Liver (tissue), 9 donors: ENCODE data around the gene ARHGAP1. TPM values are rescaled to one million over a fixed set of nuclear protein-coding genes. Genes with fewer than 3 reads are reported as not detected.

ENCODE experiments used
- DNase-seq: peaks from one replicate; pipeline ENCODE4 v3.0.0-alpha.2; 2017; ENCODE audit warnings: low spot score
- H3K27ac ChIP-seq, 2 donors: one replicate each; pipeline ENCODE4 v1.7.0; 2013; ENCODE audit warnings: inconsistent platforms in 2 of 2, low read length in 2 of 2, control low read depth in 1 of 2, low read depth in 1 of 2, mild to moderate bottlenecking in 1 of 2
- H3K27me3 ChIP-seq, 4 donors: one replicate each; pipeline versions ENCODE4 v1.6.1 to v1.7.0; 2013; ENCODE audit warnings: low read length in 3 of 4, inconsistent platforms in 1 of 4, mild to moderate bottlenecking in 1 of 4, moderate library complexity in 1 of 4; ENCODE audit not compliant: control insufficient read depth in 4 of 4, insufficient read depth in 4 of 4
- H3K36me3 ChIP-seq, 4 donors: one replicate each; pipeline versions ENCODE4 v1.6.1 to v1.7.0; 2013; ENCODE audit warnings: low read length in 3 of 4, mild to moderate bottlenecking in 3 of 4, low read depth in 1 of 4, moderate library complexity in 1 of 4; ENCODE audit not compliant: control insufficient read depth in 4 of 4, insufficient read depth in 3 of 4
- H3K4me1 ChIP-seq, 4 donors: one replicate each; pipeline versions ENCODE4 v1.6.1 to v1.7.0; 2013; ENCODE audit warnings: low read length in 3 of 4, mild to moderate bottlenecking in 3 of 4, moderate library complexity in 1 of 4; ENCODE audit not compliant: control insufficient read depth in 4 of 4, insufficient read depth in 4 of 4
- H3K4me3 ChIP-seq, 3 donors: one replicate each; pipeline versions ENCODE4 v1.6.1 to v1.7.0; 2013; ENCODE audit warnings: low read length in 3 of 3, control low read depth in 1 of 3, low read depth in 1 of 3, mild to moderate bottlenecking in 1 of 3
- H3K9ac ChIP-seq, 2 donors: one replicate each; pipeline ENCODE4 v1.7.0; 2013; ENCODE audit warnings: low read length in 2 of 2, mild to moderate bottlenecking in 2 of 2, moderate library complexity in 2 of 2, control low read depth in 1 of 2, low read depth in 1 of 2
- H3K9me3 ChIP-seq, 4 donors: one replicate each; pipeline versions ENCODE4 v1.6.1 to v1.7.0; 2013; ENCODE audit warnings: low read length in 3 of 4; ENCODE audit not compliant: control insufficient read depth in 4 of 4
- EGR1 ChIP-seq, 2 donors: IDR thresholded peaks; 2 replicates each; pipeline ENCODE4 v1.6.1; 2016 to 2018; ENCODE audit warnings: antibody characterized with exemption in 2 of 2, low read depth in 2 of 2
- FOXA1 ChIP-seq: IDR thresholded peaks from 2 replicates; pipeline ENCODE4 v1.6.1; 2016; ENCODE audit warnings: antibody characterized with exemption
- FOXA2 ChIP-seq: IDR thresholded peaks from 2 replicates; pipeline ENCODE4 v1.6.1; 2016; ENCODE audit warnings: antibody characterized with exemption
- GABPA ChIP-seq, 2 donors: IDR thresholded peaks in 1 of 2; conservative IDR thresholded peaks in 1 of 2; 2 replicates each; pipeline ENCODE4 v1.6.1; 2016; ENCODE audit warnings: antibody characterized with exemption in 2 of 2, mild to moderate bottlenecking in 1 of 2, moderate library complexity in 1 of 2
- HNF4A ChIP-seq, 2 donors: conservative IDR thresholded peaks; 2 replicates each; pipeline ENCODE4 v1.6.1; 2016; ENCODE audit warnings: antibody characterized with exemption in 2 of 2, mild to moderate bottlenecking in 2 of 2
- HNF4G ChIP-seq: IDR thresholded peaks from 2 replicates; pipeline ENCODE4 v1.6.1; 2016; ENCODE audit warnings: antibody characterized with exemption
- JUND ChIP-seq, 2 donors: IDR thresholded peaks; 2 replicates each; pipeline ENCODE4 v1.6.1; 2016; ENCODE audit warnings: antibody characterized with exemption in 2 of 2
- NR2F2 ChIP-seq: IDR thresholded peaks from 2 replicates; pipeline ENCODE4 v1.6.1; 2016; ENCODE audit warnings: antibody characterized with exemption
- RXRA ChIP-seq, 2 donors: IDR thresholded peaks; 2 replicates each; pipeline ENCODE4 v1.6.1; 2017 to 2018; ENCODE audit warnings: antibody characterized with exemption in 2 of 2, mild to moderate bottlenecking in 1 of 2
- SP1 ChIP-seq: IDR thresholded peaks from 2 replicates; pipeline ENCODE4 v1.6.1; 2018; ENCODE audit warnings: antibody characterized with exemption, mild to moderate bottlenecking
- TAF1 ChIP-seq: conservative IDR thresholded peaks from 2 replicates; pipeline ENCODE4 v1.6.1; 2016; ENCODE audit warnings: antibody characterized with exemption, mild to moderate bottlenecking
- YY1 ChIP-seq: IDR thresholded peaks from 2 replicates; pipeline ENCODE4 v1.6.1; 2016; ENCODE audit warnings: antibody characterized with exemption, mild to moderate bottlenecking
- WGBS: extraction: QIAGEN DNeasy Blood & Tissue Kit; methylation state at CpG from one replicate; pipeline ENCODE4 v1.1.7; 2013; 5-methylcytosine and 5-hydroxymethylcytosine counted together
- polyA plus RNA-seq, 2 donors: library from polyadenylated mRNA; stranded (reverse) in 1 of 2; unstranded in 1 of 2; fragments of 200-250 nt in 1 of 2; fragments of >200 nt in 1 of 2; fragmentation: Nextera tagmentation in 1 of 2; extraction: Ambion mirVana in 1 of 2; gene quantifications; one replicate each; pipeline versions ENCODE4 v1.2.1 to v1.2.3, GENCODE V29; 2013 to 2015
- total RNA-seq, 2 donors: library from RNA; depleted of rRNA; stranded (reverse); fragments of >200 nt; gene quantifications; one replicate each; pipeline ENCODE4 v1.2.3, GENCODE V29; 2014
- TF ChIP-seq, protein P1 (sequence below): IDR thresholded peaks from 2 replicates; pipeline ENCODE4 v1.6.1; 2016; ENCODE audit warnings: antibody characterized with exemption
- TF ChIP-seq, protein P2 (sequence below): IDR thresholded peaks from 2 replicates; pipeline ENCODE4 v1.6.1; 2016; ENCODE audit warnings: antibody characterized with exemption
- TF ChIP-seq, protein P3 (sequence below): IDR thresholded peaks from 2 replicates; pipeline ENCODE4 v1.6.1; 2016; ENCODE audit warnings: antibody characterized with exemption
- donor health status: healthy.
- donor health status: healthy.
- donor health status: healthy.
- donor health status: healthy.
- donor health status: healthy.

The ARHGAP1 gene
- total and polyA plus RNA-seq, 4 donors, result 10.9 to 21.9 (median 20.1) TPM

DNA sequence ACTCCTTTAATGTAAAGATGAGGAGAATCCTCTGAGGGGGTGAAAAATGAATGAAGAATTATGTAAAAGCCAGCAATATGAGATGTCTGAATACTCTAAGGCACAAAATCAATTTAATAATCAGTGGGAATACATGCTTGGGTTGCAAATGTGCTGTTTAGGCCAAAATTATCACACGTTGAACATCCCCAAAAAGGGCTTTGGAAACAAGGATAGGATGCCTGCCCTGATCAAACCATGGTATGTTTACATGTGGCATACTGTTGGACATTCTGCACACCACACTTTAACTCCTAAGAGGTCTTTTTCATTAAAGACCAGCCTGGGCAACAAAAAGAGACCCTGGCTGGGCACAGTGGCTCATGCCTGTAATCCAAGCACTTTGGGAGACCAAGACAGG is 44.9 kb upstream of the ARHGAP1 start:
- no peak for DNase-seq
- TF ChIP-seq FOXA2 (no peak), JUND (IDR thresholded peaks at IDR 0.05) (peak in 1 of 2 donors; percentile 4)
- WGBS, result 45% methylated on average over 1 of the region's 1 CpG
- Histone ChIP-seq H3K27ac (no peak overlapping the region), H3K9me3 (no peaks in the 10 kb centered on the region), H3K4me3 (no peak overlapping the region), H3K27me3 (no peaks in the 10 kb centered on the region), H3K9ac (no peak overlapping the region), H3K36me3 (peaks cover 6 to 46% (median 39%) of the 10 kb centered on the region in 4 donors), H3K4me1 (no peaks in the 10 kb centered on the region)

DNA sequence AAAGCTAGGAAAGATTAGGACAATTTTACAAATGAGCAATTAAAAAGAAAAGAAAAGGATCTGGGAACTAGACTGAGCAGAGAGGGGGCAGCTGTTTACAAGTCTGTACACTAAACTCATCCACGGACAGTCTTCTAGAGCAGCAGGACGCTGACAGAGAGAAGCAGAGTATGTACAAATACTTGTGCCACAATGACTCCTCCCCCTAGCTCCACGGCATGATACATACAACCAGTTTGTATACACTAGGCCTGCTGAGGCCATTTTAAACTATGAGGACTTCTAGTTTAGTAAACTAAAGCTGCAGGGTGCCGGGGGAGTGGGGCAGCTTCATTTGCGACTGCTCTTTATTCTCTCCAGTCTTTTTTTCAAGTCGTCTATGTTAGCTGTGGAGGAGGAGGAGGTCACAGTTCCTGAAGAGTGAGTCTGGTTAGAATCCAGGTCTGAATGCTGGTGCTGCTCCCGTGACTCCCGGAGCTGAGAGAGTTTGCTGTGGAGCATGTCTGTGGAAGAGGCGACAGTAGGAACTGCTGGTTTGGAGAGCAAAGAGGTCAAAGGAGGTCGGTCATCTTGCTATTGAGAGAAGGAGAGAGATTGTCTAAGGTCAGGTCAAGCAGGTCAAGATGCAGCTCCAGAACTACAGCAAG is 43.4 kb upstream of the ARHGAP1 start:
- Histone ChIP-seq H3K9ac (no peak overlapping the region), H3K36me3 (peaks cover 9 to 54% (median 47%) of the 10 kb centered on the region in 4 donors), H3K4me1 (no peaks in the 10 kb centered on the region), H3K4me3 (no peak overlapping the region), H3K27ac (no peak overlapping the region), H3K9me3 (no peaks in the 10 kb centered on the region), H3K27me3 (no peaks in the 10 kb centered on the region)
- no peak for TF ChIP-seq TAF1
- no peak for TF ChIP-seq YY1
- TF ChIP-seq FOXA2, result no peak
- TF ChIP-seq EGR1 (IDR thresholded peaks at IDR 0.05; ENCODE audit: low read depth in 2 of 2), result no peak
- TF ChIP-seq HNF4A (conservative IDR thresholded peaks at IDR 0.05), result no peak
- peak in 1 of 2 donors; percentile 34 for TF ChIP-seq RXRA (IDR thresholded peaks at IDR 0.05)
- TF ChIP-seq NR2F2, result peak; percentile 41
- TF ChIP-seq, protein P1, sequence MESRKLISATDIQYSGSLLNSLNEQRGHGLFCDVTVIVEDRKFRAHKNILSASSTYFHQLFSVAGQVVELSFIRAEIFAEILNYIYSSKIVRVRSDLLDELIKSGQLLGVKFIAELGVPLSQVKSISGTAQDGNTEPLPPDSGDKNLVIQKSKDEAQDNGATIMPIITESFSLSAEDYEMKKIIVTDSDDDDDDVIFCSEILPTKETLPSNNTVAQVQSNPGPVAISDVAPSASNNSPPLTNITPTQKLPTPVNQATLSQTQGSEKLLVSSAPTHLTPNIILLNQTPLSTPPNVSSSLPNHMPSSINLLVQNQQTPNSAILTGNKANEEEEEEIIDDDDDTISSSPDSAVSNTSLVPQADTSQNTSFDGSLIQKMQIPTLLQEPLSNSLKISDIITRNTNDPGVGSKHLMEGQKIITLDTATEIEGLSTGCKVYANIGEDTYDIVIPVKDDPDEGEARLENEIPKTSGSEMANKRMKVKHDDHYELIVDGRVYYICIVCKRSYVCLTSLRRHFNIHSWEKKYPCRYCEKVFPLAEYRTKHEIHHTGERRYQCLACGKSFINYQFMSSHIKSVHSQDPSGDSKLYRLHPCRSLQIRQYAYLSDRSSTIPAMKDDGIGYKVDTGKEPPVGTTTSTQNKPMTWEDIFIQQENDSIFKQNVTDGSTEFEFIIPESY, result no peak
- TF ChIP-seq FOXA1, result no peak
- TF ChIP-seq, protein P2, sequence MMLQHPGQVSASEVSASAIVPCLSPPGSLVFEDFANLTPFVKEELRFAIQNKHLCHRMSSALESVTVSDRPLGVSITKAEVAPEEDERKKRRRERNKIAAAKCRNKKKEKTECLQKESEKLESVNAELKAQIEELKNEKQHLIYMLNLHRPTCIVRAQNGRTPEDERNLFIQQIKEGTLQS, result no peak
- no peak for TF ChIP-seq GABPA (IDR thresholded peaks at IDR 0.05 in 1 of 2, conservative IDR thresholded peaks at IDR 0.05 in 1 of 2)
- no peak for TF ChIP-seq HNF4G
- WGBS, result 72% methylated on average over 10 of the region's 10 CpGs
- no peak for DNase-seq

DNA sequence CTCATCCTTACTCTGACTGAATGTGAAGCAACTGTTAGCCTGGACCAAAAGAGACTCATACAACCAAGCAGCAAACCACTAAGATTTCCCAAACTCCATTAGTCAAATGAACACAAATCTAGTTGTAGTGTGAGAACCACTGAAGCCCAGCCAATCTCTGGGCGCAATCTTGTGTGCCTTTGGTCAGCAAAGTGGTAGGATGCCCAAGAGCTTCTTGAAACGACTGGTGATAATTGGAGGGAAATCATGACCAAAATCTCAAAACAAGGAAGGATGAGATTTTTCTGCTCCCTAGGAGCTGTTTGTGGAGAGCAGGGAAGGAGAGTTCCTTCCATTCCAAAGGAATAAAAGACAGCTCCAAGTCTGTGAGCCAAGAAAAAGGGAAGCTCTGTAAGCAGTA is 42.6 kb upstream of the ARHGAP1 start:
- Histone ChIP-seq H3K27ac (no peak overlapping the region), H3K27me3 (no peaks in the 10 kb centered on the region), H3K9me3 (no peaks in the 10 kb centered on the region), H3K4me1 (no peaks in the 10 kb centered on the region), H3K36me3 (peaks cover 10 to 58% (median 49%) of the 10 kb centered on the region in 4 donors), H3K4me3 (no peak overlapping the region), H3K9ac (no peak overlapping the region)
- no peak for DNase-seq
- WGBS, result 85% methylated on average over 2 of the region's 2 CpGs
- TF ChIP-seq, protein P3, sequence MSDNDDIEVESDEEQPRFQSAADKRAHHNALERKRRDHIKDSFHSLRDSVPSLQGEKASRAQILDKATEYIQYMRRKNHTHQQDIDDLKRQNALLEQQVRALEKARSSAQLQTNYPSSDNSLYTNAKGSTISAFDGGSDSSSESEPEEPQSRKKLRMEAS, result no peak
- TF ChIP-seq HNF4A (conservative IDR thresholded peaks at IDR 0.05) (no peak), SP1 (no peak), TAF1 (no peak)
